ENCODE results near the gene PHAF1.
A peak's percentile ranks its signal among the peaks of the same experiment; 100 is the strongest.
"Not testable (repeated sequence)": the region's sequence is repeated elsewhere in the genome, so short reads cannot be mapped to it uniquely, and the experiment has no call there.

PHAF1 gene

GRCh38 chr16:67104845-67105244, 4.9 kb upstream of the PHAF1 start:
- no peak for DNase-seq (ENCODE audit: low read depth)

GRCh38 chr16:67105246-67105645, 4.5 kb upstream of the PHAF1 start:
- DNase-seq (ENCODE audit: low read depth) = no peak

DNA sequence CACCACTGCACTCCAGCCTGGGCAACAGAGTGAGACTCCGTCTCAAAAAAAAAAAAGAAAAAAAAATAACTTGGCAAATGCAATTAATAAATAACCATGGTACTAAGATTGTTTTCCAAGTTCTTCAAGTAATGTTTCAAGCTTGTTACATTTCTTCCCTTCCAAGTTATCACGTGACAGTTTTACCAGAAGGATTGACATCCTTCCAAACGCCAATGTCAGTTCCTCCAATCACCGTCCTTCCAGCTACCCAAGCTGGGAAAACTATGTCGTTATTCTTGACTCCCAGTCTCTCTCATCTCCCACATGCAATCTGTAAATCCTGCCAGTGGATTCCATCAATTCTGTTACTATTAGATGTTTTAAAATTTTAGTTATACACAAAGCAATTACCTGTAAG, 3.9 kb upstream of the PHAF1 start:
- DNase-seq (ENCODE audit: low read depth) = peak; percentile 17

DNA sequence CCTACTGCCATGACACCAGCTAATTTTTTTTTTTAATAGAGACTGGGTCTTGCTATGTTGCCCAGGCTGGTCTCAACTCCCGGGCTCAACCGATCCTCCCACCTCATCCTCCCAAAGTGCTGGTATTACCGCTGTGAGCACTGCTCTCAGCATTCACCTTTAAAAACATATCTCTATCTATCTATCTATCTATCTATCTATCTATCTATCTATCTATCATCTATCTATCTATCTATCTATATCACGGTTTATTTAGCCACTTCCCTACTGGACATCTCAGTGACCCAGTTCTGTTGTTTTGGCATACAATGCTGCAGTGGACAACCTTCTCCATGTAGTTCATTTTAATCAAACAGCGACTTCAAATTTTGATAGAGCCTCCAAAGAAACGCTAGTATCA, 1.3 kb upstream of the PHAF1 start:
- no peak for DNase-seq (ENCODE audit: low read depth)

- no peak for DNase-seq (ENCODE audit: low read depth)
Measured at GRCh38 chr16:67108931-67109406, 772 bp upstream of the PHAF1 start.

DNA sequence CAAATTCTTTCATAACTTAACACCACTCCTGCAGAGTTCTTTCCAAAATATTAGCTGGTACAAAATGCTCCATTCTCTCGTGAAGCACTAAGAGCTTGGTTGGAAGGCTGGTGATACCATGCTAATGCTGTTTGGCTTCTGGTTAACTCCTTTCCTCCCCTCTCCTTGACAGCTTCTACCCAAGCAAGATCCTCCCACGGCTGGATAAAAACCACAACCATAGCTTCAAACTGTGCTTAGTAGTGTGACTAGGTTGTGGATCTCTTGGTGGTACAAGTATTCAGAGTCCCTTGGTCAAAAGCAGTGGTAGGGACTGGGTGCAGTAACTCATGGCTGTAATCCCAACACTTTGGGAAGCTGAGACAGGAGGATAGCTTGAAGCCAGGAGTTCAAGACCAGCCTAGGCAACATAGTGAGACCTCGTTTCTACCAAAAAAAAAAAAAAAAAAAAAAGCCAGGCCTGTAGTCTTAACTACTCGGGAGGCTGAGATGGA, 2.3 kb downstream of the PHAF1 start:
- no peak for DNase-seq (ENCODE audit: low read depth)

GRCh38 chr16:67112591-67113399, 3.1 kb downstream of the PHAF1 start:
- DNase-seq (ENCODE audit: low read depth) = no peak

DNA sequence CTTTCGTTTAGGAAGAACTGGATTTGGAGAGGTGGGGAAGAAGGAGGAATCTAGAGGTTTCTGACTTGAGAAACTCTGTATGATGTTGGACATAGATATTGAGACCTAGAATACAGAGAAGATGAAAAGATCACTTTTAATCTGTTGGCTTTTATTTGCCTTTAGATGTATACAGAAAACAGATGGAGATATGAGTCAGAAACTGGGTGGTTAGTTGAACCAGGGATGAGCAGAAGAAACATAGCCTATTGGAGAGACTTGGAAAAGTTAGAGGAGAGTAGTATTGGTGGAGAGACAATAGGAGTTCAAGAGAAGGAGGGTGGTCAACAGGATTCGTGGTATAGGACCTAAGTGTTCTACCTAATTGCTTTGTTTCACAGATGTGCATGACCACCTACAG, 5.1 kb downstream of the PHAF1 start:
- no peak for DNase-seq (ENCODE audit: low read depth)

- peak; percentile 61 for DNase-seq (ENCODE audit: low read depth)
Measured at GRCh38 chr16:67115639-67116038, 5.9 kb downstream of the PHAF1 start.

- DNase-seq (ENCODE audit: low read depth) = no peak
Measured at GRCh38 chr16:67116388-67117311, 6.9 kb downstream of the PHAF1 start.

GRCh38 chr16:67117716-67118115, 8.0 kb downstream of the PHAF1 start:
- no peak for DNase-seq (ENCODE audit: low read depth)

DNA sequence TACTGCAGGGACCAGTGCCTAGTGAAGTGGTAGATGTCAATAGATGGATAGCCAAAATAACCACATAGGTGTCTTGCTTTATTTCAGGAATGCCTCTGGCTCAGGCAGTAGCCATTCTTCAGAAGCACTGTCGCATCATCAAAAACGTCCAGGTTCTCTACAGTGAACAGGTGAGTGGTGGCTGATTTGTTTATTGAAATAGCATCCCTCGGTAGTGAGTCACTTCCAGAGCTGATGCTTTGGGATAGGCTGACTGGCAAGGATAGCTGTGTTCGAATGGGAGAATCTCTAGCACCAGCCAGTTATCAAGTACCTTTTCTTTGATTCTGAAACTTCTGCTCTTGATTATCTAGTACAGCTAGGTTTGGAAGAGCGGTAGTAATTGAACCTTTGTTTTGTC, 10.3 kb downstream of the PHAF1 start:
- DNase-seq (ENCODE audit: low read depth) = no peak

DNA sequence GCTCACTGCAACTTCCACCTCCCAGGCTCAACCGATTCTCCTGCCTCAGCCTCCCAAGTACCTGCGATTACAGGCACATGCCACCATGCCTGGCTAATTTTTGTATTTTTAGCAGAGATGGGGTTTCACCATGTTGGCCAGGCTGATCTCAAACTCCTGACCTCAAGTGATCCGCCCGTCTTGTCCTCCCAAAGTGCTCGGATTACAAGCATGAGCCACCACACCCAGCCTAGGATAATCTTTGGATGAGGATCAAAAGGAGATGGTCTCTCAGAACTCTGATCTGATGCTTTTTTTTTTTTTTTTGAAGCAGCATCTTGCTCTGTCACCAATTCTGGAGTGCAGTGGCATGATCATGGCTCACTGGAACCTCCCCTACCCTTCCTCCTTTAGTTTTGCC, 13.1 kb downstream of the PHAF1 start:
- not testable (repeated sequence) for DNase-seq (ENCODE audit: low read depth)

DNA sequence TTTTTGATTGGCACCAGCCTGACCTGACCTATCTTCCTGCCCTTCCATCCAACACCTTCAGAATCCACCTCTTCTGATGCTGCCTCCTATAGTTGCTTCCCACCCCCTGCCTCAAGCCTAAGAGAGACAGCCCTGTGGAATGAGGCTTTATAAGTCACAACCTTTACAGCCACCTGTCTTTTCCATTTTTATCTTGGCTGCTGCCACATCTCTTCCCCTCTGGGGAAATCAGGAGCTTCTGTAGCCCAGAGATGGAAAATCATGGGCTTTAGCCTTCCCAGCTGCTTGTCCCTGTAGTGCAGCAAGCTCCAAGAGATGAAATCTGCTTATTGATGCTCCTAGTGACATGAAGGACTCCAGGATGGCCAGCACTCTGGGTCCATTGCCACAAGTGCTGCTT, 18.7 kb downstream of the PHAF1 start:
- DNase-seq (ENCODE audit: low read depth) = no peak

DNA sequence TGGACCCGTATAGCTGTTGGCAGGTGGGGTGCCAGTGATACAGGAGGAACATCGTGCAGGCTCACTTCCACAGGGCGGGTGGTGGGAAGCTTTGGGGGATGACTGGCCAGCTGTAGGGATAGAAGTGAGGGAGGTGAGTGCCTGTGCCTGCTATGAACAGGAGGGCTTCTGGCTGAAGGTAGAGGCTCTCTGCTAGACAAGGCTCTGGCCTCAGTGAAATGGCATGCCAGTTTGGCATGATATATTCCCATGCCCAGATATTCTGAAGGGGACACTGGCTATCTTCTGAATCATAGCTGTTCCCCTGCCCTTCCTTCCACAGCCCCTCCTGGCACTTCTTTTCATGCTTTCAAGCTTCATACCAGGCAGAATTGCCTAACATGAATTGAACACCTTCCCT, 19.1 kb downstream of the PHAF1 start:
- no peak for DNase-seq (ENCODE audit: low read depth)

DNA sequence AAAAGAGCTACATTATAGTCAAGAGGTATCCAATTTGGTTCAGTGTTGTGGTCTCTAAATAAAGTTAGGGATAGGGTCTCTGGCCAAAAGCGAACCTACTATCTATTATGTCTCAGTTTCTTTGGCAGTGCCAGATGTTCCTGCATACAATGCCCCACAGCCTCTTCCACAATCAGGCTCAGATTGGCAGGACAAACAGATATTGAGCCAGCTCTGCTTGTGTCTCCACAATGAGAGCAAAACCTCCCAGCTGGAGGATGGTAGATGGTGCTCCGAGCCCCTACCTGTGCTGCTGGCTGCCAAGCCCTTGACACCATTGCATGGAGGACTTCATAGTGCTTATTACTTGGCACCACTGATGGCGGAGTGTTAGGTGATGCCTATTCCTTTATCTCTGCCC, 19.7 kb downstream of the PHAF1 start:
- DNase-seq (ENCODE audit: low read depth) = no peak

GRCh38 chr16:67137605-67138004, 27.9 kb downstream of the PHAF1 start:
- DNase-seq (ENCODE audit: low read depth) = no peak

DNA sequence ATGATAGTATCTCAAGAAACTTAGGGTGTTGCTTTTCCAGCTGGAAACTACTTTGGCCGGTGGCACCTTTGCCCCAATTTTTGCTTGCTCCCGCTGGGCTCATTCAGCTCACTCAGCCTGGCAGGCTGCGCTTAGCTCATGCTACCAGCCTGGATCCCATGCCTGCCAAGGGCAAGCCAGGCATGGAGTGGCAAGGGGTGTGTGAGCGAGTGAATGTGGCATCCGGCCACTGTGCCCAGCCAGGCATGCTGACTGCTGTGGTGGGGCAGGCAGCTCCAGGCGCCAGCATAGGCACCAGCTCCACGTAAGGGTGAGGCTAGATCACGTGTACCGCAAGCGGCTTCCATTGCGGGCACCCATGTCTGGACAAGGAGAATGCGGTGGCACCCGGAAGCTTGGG, 31.6 kb downstream of the PHAF1 start:
- DNase-seq (ENCODE audit: low read depth) = no peak

DNA sequence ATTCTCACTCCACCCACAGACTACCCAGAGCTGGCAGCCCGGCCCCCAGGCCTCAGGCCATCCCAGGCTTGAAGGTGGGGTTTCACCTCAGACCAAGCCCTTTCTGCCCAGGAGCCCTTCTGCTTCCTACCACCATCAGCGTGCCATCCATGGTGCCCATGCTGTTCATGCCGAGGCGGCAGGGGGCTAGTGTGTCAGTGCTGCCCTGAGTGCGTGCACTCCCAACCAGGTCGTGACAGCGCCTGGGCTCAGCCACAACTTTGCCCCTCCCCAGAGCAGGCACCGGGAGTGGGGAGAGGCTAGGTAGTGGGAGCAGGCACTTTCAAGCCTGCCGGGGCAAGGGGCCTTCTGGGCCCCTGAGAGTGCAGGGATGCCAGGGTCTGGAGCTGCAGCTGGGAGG, 32.6 kb downstream of the PHAF1 start:
- DNase-seq (ENCODE audit: low read depth) = no peak

DNA sequence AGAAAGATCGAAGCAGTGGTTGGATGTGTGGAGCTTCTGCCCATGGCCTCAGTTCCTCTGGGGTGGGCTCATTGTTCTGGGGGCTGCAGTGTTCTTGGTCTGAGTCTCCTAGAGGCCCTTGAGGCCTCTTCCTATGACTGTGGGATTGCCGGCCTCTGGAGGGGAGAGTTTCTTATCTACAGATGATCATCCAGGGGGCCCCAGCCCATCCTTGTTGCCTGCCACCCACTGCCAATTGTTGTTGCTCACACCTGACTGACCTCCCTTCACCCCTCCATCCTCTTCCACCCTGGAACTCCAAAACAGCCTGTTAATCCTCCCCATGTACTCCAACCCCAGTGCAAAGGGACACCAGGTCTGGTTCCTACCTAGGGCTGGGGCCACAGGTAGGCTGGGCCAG, 35.2 kb downstream of the PHAF1 start:
- no peak for DNase-seq (ENCODE audit: low read depth)

DNA sequence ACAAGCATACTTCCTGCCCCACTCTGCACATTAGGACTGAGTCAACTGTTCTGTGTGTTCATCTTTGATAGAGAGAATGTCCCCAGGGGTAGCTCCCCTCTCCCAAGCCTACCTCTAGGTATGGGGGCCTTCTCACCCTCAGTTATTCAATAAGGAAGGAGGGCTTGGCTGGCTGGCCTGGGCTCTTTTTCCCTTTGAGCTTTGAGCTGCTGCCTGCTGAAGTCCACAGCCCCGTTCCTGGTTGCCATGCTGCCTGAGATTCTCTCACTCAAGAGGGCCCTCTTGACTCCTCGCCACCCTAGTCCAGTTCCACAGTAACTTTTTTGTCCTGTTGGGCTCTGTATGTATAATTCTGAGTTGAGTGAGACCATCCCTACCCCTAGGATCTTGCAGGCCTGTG, 36.0 kb downstream of the PHAF1 start:
- DNase-seq (ENCODE audit: low read depth) = no peak

DNA sequence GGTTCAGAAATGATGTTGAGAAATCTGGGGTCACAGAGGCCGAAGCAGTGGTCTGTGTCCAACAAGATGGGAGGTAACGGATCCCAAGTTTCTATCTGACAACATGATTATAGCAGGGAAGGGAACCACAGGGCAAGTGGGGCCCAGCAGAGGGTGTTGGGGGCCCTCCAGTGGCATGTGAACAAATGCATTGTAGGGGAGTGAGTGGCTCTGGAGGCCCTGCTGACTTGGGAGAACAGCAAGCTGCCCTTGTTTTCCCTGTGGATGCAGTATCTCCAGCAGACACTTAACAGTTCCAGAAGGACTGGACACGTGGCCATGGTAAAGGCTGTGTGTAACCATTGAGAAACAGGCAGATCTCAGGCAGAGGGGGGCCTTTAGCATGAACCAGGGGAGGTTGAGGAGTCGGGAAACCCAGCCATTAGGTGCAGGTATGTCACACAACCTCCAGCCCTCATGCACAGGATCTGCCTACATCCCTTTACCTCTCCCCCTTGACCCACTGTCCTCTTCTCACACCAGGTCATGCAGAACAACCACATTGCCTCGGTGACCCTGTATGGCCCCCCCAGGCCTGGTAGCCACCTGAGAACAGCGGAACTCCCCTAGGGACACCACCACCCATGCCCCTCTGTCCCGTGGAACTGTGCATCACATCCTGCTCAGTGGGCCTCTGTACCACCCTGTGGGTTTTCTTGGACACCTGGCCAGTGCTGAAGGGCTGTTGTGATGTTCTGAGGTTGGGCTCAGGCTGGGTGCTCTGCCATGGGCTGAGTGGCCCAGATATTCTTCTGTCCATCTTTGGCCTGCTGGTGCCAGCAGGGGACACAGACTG, 37.0 kb downstream of the PHAF1 start:
- no peak for DNase-seq (ENCODE audit: low read depth)
